DOHH2 (cell line): Measurements from ENCODE around the gene OSM.

Experiments
- EZH2phosphoT487 ChIP-seq: fragments of 200-600 bp; sonication (generic); IDR thresholded peaks from 2 replicates; pipeline ENCODE4 v1.6.1; 2017; ENCODE audit warnings: borderline replicate concordance, mild to moderate bottlenecking, antibody characterized with exemption, low read length, moderate library complexity, mixed read lengths
- TF ChIP-seq, protein P1 (sequence below): fragments of 200-600 bp; sonication (generic); IDR thresholded peaks from one replicate; pipeline ENCODE4 v1.5.1; 2014; ENCODE audit warnings: antibody characterized with exemption, mild to moderate bottlenecking, low read depth, low read length; ENCODE audit not compliant: poor library complexity, severe bottlenecking

DNA sequence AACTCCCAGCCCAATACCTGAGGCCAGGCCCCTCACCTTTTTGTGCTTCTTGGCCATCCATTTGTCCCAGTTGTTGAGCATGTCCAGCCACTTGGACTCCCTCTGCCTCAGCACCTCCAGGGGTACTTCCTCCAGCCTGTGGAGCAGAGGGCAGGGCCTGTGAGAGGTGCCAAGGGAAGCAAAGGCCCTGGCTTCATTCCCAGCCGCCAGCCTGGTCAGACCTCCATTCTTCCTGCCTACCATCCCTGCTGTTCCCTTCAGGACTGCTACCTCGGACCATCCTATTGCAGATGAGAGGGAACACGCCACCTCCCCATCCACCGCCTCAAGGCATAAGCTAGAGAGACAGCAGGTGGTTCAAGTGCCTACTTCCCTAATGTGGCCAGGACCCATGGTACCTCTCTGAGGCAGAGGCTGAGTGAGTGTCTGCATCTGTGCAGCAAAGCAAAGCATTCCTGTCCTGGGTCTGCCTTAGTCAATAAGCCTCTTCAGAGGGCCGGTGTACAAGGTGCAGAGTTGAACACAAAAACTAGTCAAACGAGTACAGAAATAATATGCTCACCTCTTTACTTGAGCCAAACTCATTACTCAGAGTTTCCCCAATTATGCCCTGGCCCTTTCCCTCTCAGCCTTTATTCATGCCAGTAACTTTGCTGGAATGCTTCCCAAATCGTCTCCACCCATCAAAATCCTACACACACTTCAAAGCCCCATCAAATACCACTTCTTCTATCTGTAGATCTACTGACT, 38.0 kb upstream of the OSM start:
- TF ChIP-seq, protein P1, sequence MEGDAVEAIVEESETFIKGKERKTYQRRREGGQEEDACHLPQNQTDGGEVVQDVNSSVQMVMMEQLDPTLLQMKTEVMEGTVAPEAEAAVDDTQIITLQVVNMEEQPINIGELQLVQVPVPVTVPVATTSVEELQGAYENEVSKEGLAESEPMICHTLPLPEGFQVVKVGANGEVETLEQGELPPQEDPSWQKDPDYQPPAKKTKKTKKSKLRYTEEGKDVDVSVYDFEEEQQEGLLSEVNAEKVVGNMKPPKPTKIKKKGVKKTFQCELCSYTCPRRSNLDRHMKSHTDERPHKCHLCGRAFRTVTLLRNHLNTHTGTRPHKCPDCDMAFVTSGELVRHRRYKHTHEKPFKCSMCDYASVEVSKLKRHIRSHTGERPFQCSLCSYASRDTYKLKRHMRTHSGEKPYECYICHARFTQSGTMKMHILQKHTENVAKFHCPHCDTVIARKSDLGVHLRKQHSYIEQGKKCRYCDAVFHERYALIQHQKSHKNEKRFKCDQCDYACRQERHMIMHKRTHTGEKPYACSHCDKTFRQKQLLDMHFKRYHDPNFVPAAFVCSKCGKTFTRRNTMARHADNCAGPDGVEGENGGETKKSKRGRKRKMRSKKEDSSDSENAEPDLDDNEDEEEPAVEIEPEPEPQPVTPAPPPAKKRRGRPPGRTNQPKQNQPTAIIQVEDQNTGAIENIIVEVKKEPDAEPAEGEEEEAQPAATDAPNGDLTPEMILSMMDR = no peak
- no peak for TF ChIP-seq EZH2phosphoT487
